HG03432 (cell line): ENCODE results near the gene TNK2.
"Not testable (repeated sequence)": the region's sequence is repeated elsewhere in the genome, so short reads cannot be mapped to it uniquely, and the experiment has no call there.

Experiments used
- ATAC-seq: cut with Tn5 transposase; IDR thresholded peaks from one replicate; pipeline ENCODE4 v1.9.1; 2021; ENCODE audit warnings: mild to moderate bottlenecking, moderate library complexity; ENCODE audit not compliant: unreplicated experiment

The TNK2 gene

DNA sequence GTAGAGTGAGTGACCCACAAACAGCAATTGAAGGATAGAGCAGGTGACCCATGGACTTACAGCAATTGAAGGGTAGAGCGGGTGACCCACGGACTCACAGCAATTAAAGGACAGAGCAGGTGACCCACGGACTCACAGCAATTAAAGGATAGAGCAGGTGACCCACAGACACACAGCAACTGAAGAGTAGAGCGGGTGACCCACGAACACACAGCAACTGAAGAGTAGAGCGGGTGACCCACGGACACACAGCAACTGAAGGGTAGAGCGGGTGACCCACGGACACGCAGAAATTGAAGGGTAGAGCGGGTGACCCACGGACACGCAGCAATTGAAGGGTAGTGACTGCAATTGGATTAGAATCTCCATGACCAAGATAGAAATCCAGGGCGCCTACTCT is 9.8 kb upstream of the TNK2 start:
- ATAC-seq = no peak

DNA sequence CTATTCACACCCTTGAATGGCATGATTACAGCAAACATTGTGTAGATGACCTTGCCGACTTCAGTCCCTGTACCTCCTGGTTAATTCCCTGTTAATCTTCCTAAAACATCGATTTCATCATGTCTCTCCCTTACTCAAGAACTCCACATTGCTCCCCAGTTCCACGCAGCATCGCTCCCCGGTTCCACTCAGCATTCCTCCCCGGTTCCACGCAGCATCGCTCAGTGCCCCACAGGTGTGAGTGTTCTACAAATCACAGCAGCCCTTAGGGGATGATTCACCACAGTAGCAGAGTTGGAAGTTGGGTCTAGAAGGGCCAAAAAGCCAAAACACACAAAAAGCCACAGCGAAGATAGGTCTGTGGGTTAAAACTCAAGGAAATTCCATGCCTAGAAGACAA is 8.6 kb upstream of the TNK2 start:
- ATAC-seq = no peak

DNA sequence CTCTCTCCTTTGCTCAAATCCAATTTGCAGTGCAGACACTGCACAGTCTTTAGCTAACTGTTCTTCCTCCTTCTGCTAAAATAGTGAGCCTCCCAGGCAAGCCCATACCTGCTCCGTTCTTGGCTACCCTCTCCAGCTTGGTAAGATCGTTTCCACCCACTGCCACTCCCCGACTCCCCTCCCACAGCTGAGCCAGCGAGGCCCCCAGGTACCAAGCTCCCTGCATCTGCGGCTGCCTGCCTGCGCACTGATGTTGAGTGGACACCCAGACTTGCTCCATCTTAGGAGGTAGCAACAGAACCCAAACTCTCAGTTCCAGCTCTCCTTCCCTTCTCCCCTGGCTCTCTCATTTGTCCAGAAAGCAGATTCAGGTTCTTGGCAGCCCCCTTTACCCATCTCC is 7.9 kb upstream of the TNK2 start:
- ATAC-seq = no peak

DNA sequence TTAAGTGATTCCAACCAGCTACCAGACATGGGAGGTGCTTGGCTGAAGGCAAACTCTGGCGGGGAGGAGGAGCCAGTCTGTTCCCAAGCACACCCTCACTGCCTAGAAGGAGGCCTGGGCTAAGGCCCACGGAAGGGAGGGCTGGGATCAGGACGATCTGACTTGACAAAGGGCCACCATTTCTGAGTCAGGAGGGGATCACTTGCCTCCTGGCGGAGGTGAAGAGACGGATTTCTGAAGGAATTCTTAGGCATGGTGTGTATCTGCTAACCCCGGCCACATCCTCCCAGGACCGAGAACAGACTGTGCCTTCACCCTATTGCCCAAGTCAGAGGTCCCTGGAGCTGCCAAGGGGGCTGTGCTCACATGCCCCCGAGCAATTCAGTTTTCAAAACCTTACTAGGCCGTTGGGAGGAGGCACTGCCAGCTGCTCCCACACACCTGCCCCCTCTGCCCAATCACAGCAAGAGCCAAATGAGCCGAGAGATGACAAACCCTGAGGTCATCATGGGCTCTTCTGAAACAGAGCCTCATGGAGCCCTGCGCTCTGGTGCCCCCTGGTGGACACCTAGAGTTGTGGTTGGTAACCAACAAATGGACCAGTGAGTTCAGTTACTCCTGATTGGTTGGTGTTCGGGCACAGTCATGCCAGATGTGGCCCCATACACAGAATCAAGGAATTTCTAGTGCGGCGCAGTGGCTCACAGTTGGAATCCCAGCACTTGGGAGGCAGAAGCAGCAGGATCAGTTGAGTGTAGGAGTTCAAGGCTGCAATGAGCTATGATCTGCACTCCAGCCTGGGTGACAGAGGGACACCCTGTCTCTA is 6.5 kb upstream of the TNK2 start:
- peak; percentile 93 for ATAC-seq

DNA sequence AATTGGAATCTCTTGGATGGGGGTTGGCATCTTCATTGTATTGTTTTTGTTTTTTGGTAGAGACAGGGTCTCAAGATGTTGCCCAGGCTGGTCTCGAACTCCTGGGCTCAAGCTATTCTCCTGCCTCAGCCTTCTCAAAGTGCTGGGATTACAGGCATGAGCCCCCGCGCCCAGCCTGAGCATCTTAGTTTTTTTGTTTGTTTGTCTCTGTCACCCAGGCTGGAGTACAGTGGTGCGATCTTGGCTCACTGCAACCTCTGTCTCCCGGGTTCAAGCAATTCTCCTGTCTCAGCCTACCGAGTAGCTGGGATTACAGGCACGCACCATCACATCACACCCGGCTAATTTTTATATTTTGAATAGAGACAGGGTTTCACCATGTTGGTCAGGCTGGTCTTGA is 5.8 kb upstream of the TNK2 start:
- not testable (repeated sequence) for ATAC-seq

DNA sequence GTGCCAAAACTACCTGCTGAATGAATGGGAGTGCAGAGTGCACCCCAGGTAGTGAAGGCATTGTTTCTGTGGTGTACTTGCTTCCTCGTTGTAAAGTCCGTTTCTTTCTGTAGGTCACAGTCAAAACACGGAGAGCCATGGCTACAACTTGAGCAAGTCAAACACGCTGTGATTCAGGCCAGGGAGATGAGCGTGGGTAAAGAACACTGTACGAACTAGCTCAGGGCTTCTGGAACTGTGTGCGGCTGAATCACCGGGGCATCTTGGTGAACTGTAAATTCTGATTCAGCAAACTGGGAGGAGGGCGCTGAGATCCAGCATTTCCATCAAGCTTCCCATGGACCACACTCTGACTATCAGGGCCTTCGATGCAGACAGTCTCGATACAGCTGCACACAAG is 5.0 kb upstream of the TNK2 start:
- no peak for ATAC-seq

DNA sequence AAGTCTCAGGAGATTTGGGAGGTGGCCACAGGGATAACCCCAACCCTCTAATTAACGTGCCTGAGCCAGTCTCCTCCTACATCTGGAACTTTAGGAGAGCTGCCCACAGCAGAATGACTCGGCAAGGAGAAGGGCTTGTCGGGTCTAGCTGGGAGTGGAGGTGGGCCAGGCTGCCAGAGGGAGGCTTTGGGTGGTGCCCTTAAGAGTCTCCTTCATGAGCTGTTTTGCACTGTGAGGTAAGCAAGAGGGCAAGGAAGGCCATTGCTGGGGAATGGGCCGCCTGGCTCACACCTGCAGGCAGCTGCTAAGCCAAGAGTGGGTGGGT is 3.6 kb upstream of the TNK2 start:
- no peak for ATAC-seq

DNA sequence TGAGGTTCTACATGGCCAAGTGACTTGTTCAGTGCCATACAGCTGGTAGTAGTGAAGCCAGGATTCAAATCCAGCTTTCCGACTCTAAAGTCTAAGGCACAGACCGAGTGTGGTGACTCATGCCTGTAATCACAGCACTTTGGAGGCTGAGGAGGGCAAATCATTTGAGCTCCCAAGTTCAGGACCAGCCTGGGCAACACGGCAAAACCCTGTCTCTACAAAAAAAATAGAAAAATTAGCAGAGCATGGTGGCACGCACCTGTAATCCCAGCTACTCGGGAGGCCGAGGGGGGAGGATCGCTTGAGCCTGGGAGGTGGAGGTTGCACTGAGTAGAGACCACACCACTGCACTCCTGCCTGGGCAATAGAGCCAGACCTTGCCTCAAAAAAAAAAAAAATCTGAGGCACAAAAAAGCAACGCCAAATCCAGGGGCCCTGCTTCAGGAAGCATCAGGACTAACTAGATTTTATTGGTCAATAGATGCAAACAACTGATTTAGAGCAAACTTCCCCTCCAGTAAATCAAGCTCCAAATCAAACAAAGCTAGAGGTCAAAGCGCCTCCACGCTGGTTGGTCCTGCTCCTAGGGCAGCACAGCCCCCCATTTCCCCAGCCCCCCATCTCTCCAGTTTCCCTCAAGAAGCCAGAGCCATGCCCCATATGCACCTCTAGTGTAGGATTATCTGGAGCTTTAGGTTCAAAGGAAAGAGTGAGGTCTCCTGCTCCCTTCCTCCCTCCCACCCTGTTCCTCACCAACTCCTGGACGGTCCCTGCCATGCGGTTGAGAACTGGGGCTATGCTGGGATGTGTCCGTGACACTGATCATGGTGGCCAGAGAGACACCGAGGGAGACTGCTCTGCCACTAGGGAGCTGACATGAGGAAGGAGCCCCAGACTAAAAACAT is 2.9 kb upstream of the TNK2 start:
- no peak for ATAC-seq

DNA sequence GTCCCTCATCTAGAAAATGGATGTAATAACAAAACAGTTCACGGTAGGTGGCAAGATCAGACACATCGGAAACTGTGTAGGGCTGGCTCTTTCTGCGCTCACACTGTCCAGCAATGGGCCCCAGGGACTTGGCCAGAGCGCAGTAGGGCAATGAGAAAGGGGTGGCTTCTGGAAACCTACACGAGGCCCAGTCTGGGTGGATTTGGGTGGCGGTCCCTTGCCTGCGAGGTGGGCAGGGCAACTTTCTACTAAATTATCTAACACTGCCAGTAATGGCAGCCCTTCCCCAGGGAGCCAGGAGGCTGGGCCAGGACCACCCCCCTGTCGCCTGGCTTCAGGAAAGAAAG is 2.1 kb upstream of the TNK2 start:
- no peak for ATAC-seq

DNA sequence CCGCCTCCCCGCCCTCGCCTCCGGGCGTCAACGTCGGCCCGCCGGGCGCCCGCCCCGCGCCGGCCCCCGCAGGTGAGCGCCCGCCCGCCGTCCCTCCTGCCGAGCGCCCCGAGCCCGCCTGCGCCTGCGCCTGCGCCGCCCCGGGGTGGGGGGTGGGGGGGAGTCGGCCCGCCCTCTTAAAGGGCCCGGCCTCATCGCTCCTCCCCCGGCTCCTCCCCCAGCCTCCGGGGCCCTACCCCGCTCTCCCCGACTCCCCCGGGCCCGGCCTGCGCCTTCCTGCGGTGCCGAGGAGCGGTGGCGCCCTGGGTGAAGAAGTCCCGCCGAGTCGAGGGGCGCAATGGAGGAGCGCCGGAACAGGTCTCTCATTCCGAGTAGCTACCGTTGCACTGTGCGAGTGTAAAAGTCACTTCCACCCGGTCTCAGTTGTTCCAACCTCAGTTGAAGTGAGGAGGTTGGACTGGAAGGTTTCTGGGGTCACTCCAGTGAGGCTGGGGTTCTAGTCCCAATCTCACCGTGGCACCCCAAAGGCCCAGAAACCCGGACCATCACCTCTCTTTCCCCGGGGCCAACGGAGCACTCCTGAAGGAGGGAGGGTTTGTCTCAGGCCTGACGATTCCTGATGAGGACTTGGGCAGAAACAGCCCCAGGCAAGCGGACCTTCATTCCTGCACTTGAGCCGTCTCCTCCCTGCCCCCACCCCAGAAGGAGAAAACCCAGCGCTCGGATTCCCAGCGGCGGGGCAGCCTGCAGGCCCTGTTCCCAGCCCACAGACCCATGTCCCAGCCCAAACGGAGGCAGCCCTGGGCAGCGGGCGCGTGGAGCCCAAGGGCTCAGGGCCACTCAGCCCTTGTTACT is 1.5 kb upstream of the TNK2 start:
- peak; percentile 49 for ATAC-seq

DNA sequence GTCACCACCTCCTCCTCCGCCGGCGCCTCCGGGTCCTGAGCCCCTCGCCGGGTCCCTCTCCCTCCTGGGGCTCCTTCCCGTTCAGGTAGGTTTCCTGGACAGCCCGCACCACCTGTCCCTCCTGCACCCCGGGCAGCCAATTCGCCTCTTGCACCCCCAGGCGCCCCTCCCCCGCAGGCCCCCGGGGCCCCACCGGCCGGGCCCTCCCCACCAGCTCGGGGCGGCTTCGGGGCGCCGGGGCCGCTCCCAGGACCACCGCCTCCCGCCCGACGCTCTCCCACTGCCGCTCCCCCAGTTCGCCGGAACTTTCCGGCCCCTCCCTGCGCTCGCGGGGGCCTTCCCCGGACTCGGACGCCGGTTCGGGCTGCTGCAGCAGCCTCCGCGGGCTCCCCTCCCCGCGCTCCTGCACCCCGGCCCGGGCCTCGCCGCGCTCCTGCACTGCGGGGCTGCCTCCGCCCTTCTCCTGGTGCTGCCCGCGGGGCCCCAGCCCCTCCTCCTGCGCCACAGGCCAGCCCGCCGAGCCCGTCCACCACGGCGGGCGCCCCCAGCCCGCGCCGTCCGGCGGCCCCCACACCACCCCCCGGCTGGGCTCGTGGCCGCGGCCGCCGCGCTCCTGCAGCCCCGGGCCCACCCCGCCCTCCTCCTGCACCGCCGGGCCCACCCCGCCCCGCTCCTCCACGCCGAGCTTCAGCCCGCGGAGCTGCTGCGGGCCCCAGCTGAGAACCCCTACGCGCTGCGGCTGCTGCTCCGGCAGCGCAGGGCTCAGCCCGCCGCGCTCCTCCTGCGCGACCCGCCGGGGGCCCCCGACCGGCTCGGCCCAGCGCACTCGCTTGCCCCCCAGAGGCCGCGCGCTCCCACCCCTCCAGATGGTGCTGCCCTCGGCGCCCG is 587 bp upstream of the TNK2 start:
- peak; percentile 26 for ATAC-seq

DNA sequence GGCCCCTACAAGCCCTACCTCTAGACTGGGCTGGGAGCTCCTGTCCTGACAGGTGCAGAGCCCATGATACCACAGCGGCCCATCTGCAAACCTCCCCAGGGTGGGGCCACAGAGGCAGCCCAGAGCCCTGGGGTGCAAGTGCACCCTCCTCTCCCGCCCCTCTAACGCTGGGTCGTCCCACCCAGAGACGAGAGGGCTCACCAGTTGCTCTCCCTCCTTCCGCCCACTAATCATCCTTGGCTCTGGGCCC is 742 bp downstream of the TNK2 start:
- peak; percentile 17 for ATAC-seq

DNA sequence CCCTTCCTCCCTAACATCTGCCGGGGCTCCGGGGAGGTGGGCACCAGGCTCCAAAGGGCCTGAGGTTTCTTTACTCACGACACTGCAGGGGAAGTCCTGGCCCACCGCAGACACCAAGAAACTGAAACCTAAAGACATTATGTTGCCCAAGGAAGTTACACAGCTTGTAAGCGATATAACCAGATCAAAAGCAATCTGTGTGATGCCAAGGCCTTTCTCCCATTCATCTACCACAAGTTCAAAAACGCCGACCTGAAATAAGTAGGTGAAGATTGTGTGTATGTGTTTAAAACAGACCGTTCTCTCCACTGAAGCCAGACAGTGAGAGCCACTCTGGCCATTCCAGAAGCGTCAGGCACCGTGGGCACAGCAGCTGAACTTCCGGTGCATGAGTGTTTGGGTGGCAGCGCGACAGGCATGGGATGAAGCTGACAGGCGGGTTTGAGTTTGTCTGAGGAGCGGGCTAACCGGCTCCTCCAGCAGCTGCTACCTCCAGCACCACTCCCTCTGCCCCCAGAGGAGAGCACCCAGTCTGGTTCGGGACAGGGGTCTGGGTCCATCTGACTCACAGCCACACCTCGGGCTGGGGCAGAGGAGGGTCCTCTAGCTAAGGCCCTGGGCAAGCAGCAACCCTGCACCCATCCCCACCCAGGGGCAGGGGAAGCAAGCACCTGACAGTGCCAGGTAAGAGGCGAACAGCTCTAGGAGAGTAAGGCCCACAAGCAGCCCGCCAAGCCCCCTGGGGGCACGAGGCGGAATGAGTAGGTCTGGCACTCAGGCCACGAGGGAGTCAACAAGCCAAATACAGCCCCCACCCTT is 1.3 kb downstream of the TNK2 start:
- ATAC-seq = peak; percentile 30

DNA sequence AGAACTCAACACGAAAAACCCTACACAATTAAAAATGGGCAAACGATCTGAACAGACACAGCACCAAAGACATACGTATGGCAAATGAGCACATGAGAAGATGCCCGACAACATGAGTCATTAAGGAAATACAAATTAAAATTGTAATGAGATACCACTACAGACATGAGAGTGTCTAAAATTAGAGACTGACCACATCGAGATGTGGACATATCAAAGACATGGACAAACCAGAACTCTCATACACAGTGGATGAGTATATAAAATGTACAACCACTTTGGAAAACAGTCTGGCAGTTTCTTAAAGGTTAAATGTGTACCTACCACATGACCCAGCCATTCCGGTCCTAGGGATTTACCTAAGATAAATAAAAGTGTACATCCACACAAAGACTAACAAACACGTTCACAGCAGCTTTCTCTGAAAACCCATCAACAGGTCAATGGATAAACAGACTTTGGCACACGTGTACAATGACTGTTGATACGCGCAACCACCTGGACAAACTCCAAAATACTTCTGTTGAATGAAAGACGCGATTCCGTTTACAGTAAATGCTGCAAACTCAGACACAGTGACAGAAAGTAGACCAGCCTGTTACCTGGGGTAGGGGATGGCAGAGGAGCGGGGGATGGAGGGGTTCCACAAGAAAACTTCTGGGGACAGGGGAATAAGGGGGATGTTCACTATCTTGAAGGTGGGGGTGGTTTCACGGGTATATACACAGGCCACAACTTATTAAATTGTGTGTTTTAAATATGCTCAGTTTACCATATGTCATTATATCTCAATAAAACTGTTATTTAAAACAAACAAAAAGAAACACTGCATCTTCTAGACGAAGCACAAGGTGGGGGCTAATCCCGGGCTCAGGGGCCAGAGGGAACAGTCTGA is 2.1 kb downstream of the TNK2 start:
- no peak for ATAC-seq

DNA sequence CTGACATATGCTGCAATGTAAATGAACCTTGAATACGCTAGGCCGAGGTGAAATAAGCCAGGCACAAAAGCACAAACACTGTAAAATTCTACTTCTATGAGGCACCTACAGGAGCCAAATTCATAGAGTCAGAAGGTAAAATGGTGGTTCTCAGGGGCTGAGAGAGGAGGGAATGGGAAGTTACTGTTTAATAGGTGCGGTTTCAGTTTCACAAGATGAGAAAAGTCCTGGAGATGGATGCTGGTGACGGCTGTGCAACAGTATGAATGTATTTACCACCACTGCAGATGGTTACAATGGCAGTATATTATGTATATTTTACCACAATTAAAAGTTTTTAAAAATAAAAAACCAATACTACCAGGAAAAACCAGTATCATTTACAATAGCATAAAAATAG is 4.0 kb downstream of the TNK2 start:
- ATAC-seq = no peak

DNA sequence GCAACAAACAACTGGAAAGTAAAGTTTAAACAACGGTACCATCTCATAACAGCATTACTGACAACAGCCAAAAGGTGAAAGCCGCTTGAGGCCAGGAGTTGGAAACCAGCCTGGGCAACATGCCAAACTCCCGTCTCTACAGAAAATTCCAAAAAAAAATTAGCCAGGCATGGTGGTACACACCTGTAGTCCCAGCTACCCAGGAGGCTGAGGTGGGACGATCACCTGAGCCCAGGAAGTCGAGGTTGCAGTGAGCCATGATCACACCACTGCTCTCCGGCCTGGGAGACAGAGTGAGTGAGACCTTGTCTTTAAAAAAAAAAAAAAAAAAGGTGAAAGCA is 4.4 kb downstream of the TNK2 start:
- ATAC-seq = no peak

DNA sequence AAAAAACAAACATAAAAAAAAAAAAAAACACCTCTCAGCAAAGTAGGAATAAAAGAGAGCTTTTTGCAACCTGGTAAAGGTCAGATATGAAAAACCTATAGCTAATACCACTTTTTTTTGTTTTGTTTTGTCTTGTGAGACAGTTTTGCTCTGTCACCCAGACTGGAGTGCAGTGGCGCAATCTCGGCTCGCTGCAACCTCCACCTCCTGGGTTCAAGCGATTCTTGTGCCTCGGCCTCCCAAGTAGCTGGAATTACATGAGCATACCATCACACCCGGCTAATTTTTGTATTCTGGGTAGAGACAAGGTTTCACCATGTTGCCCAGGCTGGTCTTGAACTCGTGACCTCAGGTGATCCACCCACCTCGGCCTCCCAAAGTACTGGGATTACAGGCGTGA is 5.7 kb downstream of the TNK2 start:
- ATAC-seq = not testable (repeated sequence)

DNA sequence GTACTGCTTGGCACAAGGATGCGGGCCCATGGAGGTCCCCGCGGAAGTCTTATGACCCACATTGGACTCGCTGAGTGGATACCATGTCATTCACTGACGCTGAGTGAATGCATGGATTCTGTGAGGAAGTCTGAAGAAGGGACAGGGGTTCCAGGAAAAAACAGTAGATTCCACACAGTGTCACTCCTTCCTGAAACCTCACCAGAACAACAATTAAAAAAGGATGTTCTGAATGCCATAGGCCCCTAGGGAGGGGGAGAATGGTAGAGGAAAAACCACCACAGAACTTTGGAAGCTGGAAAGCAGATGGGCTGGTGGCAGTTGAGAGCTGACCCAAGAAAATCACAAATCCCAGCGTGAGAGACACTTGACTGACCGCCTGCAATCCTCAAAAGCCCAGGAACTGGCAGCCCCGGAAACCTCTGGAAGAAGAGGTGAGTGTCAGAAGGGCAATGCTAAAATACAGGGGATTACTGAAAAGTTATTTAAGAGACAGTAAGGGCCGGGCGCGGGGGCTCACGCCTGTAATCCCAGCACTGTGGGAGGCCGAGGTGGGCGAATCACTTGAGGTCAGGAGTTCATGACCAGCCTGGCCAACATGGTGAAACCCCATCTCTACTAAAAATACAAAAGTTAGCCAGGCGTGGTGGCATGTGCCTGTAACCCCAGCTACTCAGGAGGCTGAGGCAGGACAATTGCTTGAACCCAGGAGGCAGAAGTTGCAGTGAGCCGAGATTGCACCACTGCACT is 6.3 kb downstream of the TNK2 start:
- ATAC-seq = not testable (repeated sequence)
